Caco-2 (cell line): ENCODE measurements around the gene C2orf68. TPM values are rescaled to one million over a fixed set of nuclear protein-coding genes. Genes with fewer than 3 reads are reported as not detected.
"Not testable (repeated sequence)": the region's sequence is repeated elsewhere in the genome, so short reads cannot be mapped to it uniquely, and the experiment has no call there.

Experiments used
- BruUV-seq: library from RNA; stranded (reverse); fragments of 400-500 nt; replicated peaks from 2 replicates; lab custom pipeline; 2021; lab: Mats Ljungman, UMichigan
- CTCF ChIA-PET: fragments of 300-600 bp; sonication (Branson Sonifier 250); formaldehyde crosslinking; loops from one replicate; lab custom pipeline; 2022; ENCODE audit warnings: antibody characterized with exemption; lab: Charles Lee
- POLR2A ChIA-PET: fragments of 300-600 bp; sonication (Branson Sonifier 250); formaldehyde crosslinking; loops from one replicate; lab custom pipeline; 2022; ENCODE audit warnings: antibody characterized with exemption; lab: Charles Lee
- DNase-seq, 2 experiments: peaks; one replicate each; pipeline versions ENCODE4 v3.0.0 to v3.0.0-alpha.2; 2020 to 2022
- H3K27me3 ChIP-seq: replicated peaks from 2 replicates; pipeline ENCODE4 v1.6.0; 2011; ENCODE audit warnings: low read length; ENCODE audit not compliant: control insufficient read depth, insufficient read depth
- H3K36me3 ChIP-seq: 2 replicates; pipeline ENCODE4 v1.5.1; 2011; ENCODE audit warnings: low read length; ENCODE audit not compliant: control insufficient read depth, insufficient read depth
- H3K4me1 ChIP-seq: fragments of 250-450 bp; sonication (Bioruptor Pico); 2 replicates; pipeline ENCODE4 v1.5.1; 2020; ENCODE audit warnings: mild to moderate bottlenecking
- H3K4me3 ChIP-seq: 2 replicates; pipeline ENCODE4 v1.5.1; 2011; ENCODE audit warnings: low read depth, mild to moderate bottlenecking, control low read depth, low read length
- H3K9me3 ChIP-seq: fragments of 250-450 bp; sonication (Bioruptor Pico); 2 replicates; pipeline ENCODE4 v1.5.1; 2020; ENCODE audit warnings: mild to moderate bottlenecking, moderate library complexity
- H3K27ac Mint-ChIP-seq: one replicate; pipeline ENCODE4 v1.8.0; 2022; ENCODE audit warnings: mixed read lengths; ENCODE audit not compliant: unreplicated experiment
- H3K27me3 Mint-ChIP-seq: one replicate; pipeline ENCODE4 v1.8.0; 2022; ENCODE audit warnings: mixed read lengths; ENCODE audit not compliant: insufficient read depth, unreplicated experiment
- H3K36me3 Mint-ChIP-seq: one replicate; pipeline ENCODE4 v1.8.0; 2022; ENCODE audit warnings: mild to moderate bottlenecking, mixed read lengths; ENCODE audit not compliant: insufficient read depth, unreplicated experiment
- H3K4me1 Mint-ChIP-seq: one replicate; pipeline ENCODE4 v1.8.0; 2022; ENCODE audit warnings: low read depth, mixed read lengths; ENCODE audit not compliant: unreplicated experiment
- H3K4me3 Mint-ChIP-seq: one replicate; pipeline ENCODE4 v1.8.0; 2022; ENCODE audit warnings: mild to moderate bottlenecking, moderate library complexity, mixed read lengths; ENCODE audit not compliant: unreplicated experiment
- H3K9me3 Mint-ChIP-seq: one replicate; pipeline ENCODE4 v1.8.0; 2022; ENCODE audit warnings: mixed read lengths; ENCODE audit not compliant: unreplicated experiment
- CTCF ChIP-seq, 2 experiments: fragments of 200-600 bp in 1 of 2; IDR thresholded peaks; 1 replicate in 1 of 2; 2 replicates in 1 of 2; pipeline versions ENCODE4 v1.5.1 to v1.8.0; 2011 to 2022; ENCODE audit warnings: antibody characterized with exemption in 1 of 2, control low read depth in 1 of 2, inconsistent platforms in 1 of 2, low read depth in 1 of 2, low read length in 1 of 2, mild to moderate bottlenecking in 1 of 2, moderate library complexity in 1 of 2; ENCODE audit not compliant: insufficient read depth in 1 of 2, severe bottlenecking in 1 of 2, unreplicated experiment in 1 of 2
- intact Hi-C: fragments of 100-400 bp; cut with micrococcal nuclease; formaldehyde crosslinking; loops from one replicate; pipeline ENCODE4 v1.10.0; 2022; ENCODE audit not compliant: unreplicated experiment
- total RNA-seq: library from RNA; stranded (reverse); gene quantifications from 2 replicates; pipeline ENCODE4 v1.2.3, GENCODE V29; 2022

Gene C2orf68
- total RNA-seq, 1 experiment from 2014 or later: 54.5 TPM

- Histone ChIP-seq H3K4me1 (peaks cover 10% of the 10 kb centered on the region; the same call in 1 of the 2 replicates), H3K36me3 (peaks cover 2% of the 10 kb centered on the region; the same call in 1 of the 2 replicates), H3K27me3 (no peaks in the 10 kb centered on the region), H3K9me3 (no peaks in the 10 kb centered on the region), H3K4me3 (no peak overlapping the region)
- Mint-ChIP-seq H3K36me3 (peaks cover 60% of the 10 kb centered on the region), H3K27ac (no peak overlapping the region), H3K27me3 (no peaks in the 10 kb centered on the region), H3K9me3 (no peaks in the 10 kb centered on the region), H3K4me1 (peaks cover 13% of the 10 kb centered on the region), H3K4me3 (no peak overlapping the region)
- DNase-seq: no peak
- ChIA-PET POLR2A (interaction anchor here (1.0 kb wide), 1 partner anchor 14 kb away, joined by 3 read pairs; no protein-coding TSS in a partner anchor), CTCF (interaction anchor here (0.5 kb wide), 1 partner anchor 278 kb away, joined by 3 read pairs; no protein-coding TSS in a partner anchor)
- TF ChIP-seq CTCF (IDR thresholded peaks at IDR 0.05; ENCODE audit: insufficient read depth in 1 of 2, low read depth in 1 of 2, low read length in 1 of 2, severe bottlenecking in 1 of 2, unreplicated experiment in 1 of 2): no peak
- intact Hi-C loops: no loop called here
- no TSS peak for BruUV-seq
Observed at GRCh38 chr2:85604568-85605339, 7.1 kb downstream of the C2orf68 start.

- H3K27ac Mint-ChIP-seq: peak overlapping the region; percentile 81
- POLR2A ChIA-PET: interaction anchor here (0.6 to 1.6 kb wide), 3 partner anchors 9 to 19 kb away, joined by 3 to 5 read pairs (median 3); partner anchors contain the start of genes RNF181 and USP39
Observed at GRCh38 chr2:85604133-85604444, 7.8 kb downstream of the C2orf68 start.

GRCh38 chr2:85602476-85603234, 9.2 kb downstream of the C2orf68 start, which contains the start of gene TMEM150A:
Gene TMEM150A (minus strand): TSS chr2:85602698. CDS start chr2:85601948, 750 bp downstream.
- DNase-seq: peak; percentile 92 to 96
- Histone ChIP-seq H3K4me3 (peak within 1 kb of the TSS; percentile 83), H3K4me1 (peaks cover 12% of the 10 kb centered on the region; the same call in 1 of the 2 replicates), H3K9me3 (no peaks in the 10 kb centered on the region), H3K36me3 (peaks cover 6% of the 10 kb centered on the region), H3K27me3 (no peaks in the 10 kb centered on the region)
- intact Hi-C loops: loop anchor here (1.0 kb wide), 4 partner anchors 10 to 181 kb away; partner anchors contain the start of genes C2orf68 and GGCX
- peaks cover 13% of the 10 kb centered on the region for H3K4me1 Mint-ChIP-seq
- peaks cover 39% of the 10 kb centered on the region for H3K36me3 Mint-ChIP-seq
- CTCF ChIA-PET: interaction anchor here (0.6 to 2.0 kb wide), 7 partner anchors 9 to 416 kb away, joined by 3 to 10 read pairs (median 4); partner anchors contain the start of genes C2orf68 and MAT2A
- TSS peak; percentile 27 for BruUV-seq
- no peaks in the 10 kb centered on the region for H3K27me3 Mint-ChIP-seq
- H3K4me3 Mint-ChIP-seq: peak within 1 kb of the TSS; percentile 87
- peak within 1 kb of the TSS; percentile 81 for H3K27ac Mint-ChIP-seq
- POLR2A ChIA-PET: interaction anchor here (0.6 to 1.6 kb wide), 10 partner anchors 8 to 71 kb away, joined by 3 to 19 read pairs (median 4); partner anchors contain the start of genes C2orf68, MAT2A and RNF181
- H3K9me3 Mint-ChIP-seq: no peaks in the 10 kb centered on the region
- peak; percentile 47 to 55 for TF ChIP-seq CTCF (IDR thresholded peaks at IDR 0.05; ENCODE audit: insufficient read depth in 1 of 2, low read depth in 1 of 2, low read length in 1 of 2, severe bottlenecking in 1 of 2, unreplicated experiment in 1 of 2)

More at GRCh38 chr2:85604133-85604444, 7.8 kb downstream of the C2orf68 start:
- Mint-ChIP-seq H3K4me1 (peaks cover 13% of the 10 kb centered on the region), H3K36me3 (peaks cover 54% of the 10 kb centered on the region), H3K4me3 (peak overlapping the region; percentile 87)
- peak overlapping the region; percentile 83 for H3K4me3 ChIP-seq
- CTCF ChIA-PET: interaction anchor here (0.6 to 2.0 kb wide), 4 partner anchors 8 to 52 kb away, joined by 4 to 10 read pairs (median 5); partner anchors contain the start of gene C2orf68
- H3K27me3 Mint-ChIP-seq, intact Hi-C loops, H3K27me3 ChIP-seq, H3K36me3 ChIP-seq, BruUV-seq, DNase-seq, H3K9me3 ChIP-seq, H3K4me1 ChIP-seq, H3K9me3 Mint-ChIP-seq: not testable (repeated sequence)
